IPS-15b (cell line): ENCODE results near the gene CAPN5.

Source experiments
- H3K27me3 ChIP-seq: one replicate; pipeline ENCODE4 v1.6.1; 2013; ENCODE audit warnings: low read length; ENCODE audit not compliant: control insufficient read depth, insufficient read depth
- H3K36me3 ChIP-seq: one replicate; pipeline ENCODE4 v1.6.1; 2013; ENCODE audit warnings: low read length; ENCODE audit not compliant: control insufficient read depth, insufficient read depth
- H3K4me1 ChIP-seq: one replicate; pipeline ENCODE4 v1.6.1; 2013; ENCODE audit warnings: mild to moderate bottlenecking, low read length; ENCODE audit not compliant: control insufficient read depth, insufficient read depth
- H3K4me3 ChIP-seq: one replicate; pipeline ENCODE4 v1.5.1; 2013; ENCODE audit warnings: low read depth, low read length
- H3K9ac ChIP-seq: one replicate; pipeline ENCODE4 v1.6.1; 2013; ENCODE audit warnings: low read depth, mild to moderate bottlenecking, low read length
- H3K9me3 ChIP-seq: one replicate; pipeline ENCODE4 v1.6.1; 2013; ENCODE audit warnings: mild to moderate bottlenecking, low read length; ENCODE audit not compliant: control insufficient read depth, insufficient read depth

The CAPN5 gene

GRCh38 chr11:77154381-77155081, 87.8 kb downstream of the CAPN5 start:
- no peak overlapping the region for H3K4me3 ChIP-seq
- no peaks in the 10 kb centered on the region for H3K27me3 ChIP-seq
- no peaks in the 10 kb centered on the region for H3K36me3 ChIP-seq
- no peaks in the 10 kb centered on the region for H3K4me1 ChIP-seq
- H3K9me3 ChIP-seq = no peaks in the 10 kb centered on the region
- H3K9ac ChIP-seq = no peak overlapping the region

- no peaks in the 10 kb centered on the region for H3K27me3 ChIP-seq
- H3K4me3 ChIP-seq = no peak overlapping the region
- H3K4me1 ChIP-seq = no peaks in the 10 kb centered on the region
- no peak overlapping the region for H3K9ac ChIP-seq
- H3K36me3 ChIP-seq = no peaks in the 10 kb centered on the region
- no peaks in the 10 kb centered on the region for H3K9me3 ChIP-seq
Measured at GRCh38 chr11:77155082-77155475, 88.3 kb downstream of the CAPN5 start.

- Histone ChIP-seq H3K4me1 (no peaks in the 10 kb centered on the region), H3K4me3 (no peak overlapping the region), H3K9me3 (no peaks in the 10 kb centered on the region), H3K36me3 (no peaks in the 10 kb centered on the region), H3K9ac (no peak overlapping the region), H3K27me3 (no peaks in the 10 kb centered on the region)
Measured at GRCh38 chr11:77155556-77156130, 88.9 kb downstream of the CAPN5 start.

DNA sequence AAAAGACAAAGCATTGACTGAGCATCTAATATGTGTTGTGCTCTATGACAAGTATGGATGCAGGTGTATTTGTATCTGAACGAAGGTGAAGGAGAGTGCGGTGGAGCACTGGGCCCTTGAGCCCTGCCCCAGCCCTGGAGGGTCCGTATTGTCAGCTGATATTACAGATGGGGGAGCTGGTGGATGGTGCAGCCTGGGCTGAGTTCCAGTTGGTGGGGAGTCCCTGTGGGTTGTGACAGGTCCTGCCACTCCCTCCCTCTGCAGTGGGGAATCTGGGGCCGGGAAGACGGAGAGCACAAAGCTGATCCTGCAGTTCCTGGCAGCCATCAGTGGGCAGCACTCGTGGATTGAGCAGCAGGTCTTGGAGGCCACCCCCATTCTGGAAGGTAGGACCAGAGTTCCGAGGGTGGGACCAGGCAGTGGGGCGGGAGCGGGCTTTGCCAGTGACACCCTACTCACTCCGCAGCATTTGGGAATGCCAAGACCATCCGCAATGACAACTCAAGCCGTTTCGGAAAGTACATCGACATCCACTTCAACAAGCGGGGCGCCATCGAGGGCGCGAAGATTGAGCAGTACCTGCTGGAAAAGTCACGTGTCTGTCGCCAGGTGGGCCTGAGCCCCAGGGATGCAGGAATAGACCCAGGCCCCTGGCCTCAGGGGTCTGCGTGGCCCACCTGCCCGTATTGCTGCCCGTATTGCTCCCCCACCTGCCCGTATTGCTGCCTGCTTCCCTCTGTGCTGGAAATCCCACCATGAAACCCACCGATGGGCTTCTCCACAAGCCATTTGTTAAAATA, 89.8 kb downstream of the CAPN5 start:
- H3K9ac ChIP-seq = no peak overlapping the region
- H3K27me3 ChIP-seq = no peaks in the 10 kb centered on the region
- no peaks in the 10 kb centered on the region for H3K36me3 ChIP-seq
- no peaks in the 10 kb centered on the region for H3K9me3 ChIP-seq
- H3K4me1 ChIP-seq = no peaks in the 10 kb centered on the region
- H3K4me3 ChIP-seq = no peak overlapping the region

DNA sequence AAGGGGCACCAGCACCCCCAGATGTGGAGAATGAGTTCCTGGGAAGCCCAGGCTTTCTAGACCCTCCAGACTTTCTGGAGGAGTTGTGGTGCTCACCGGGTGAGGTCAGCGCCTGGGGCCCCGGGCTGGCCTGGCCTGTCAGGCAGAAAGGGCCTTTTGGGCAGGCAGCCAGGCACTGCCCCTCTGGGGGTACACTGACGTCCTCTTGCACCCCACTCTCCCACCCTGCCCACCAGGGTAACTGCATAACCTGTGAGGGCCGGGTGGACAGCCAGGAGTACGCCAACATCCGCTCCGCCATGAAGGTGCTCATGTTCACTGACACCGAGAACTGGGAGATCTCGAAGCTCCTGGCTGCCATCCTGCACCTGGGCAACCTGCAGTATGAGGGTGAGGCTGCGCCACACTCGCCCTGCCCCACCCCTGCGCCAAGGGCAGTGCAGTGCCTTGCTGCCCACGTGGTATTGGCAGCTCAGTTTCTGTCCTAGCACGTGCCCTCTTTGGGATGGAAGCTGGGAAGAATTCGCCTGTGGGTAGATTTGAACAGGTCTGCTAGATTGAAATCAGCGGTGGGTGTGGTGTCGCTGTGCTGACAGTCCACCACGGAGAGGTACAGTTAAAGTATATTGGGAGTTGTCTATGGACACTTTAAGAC, 91.4 kb downstream of the CAPN5 start:
- no peaks in the 10 kb centered on the region for H3K4me1 ChIP-seq
- no peaks in the 10 kb centered on the region for H3K27me3 ChIP-seq
- no peaks in the 10 kb centered on the region for H3K9me3 ChIP-seq
- no peak overlapping the region for H3K9ac ChIP-seq
- H3K4me3 ChIP-seq = no peak overlapping the region
- H3K36me3 ChIP-seq = no peaks in the 10 kb centered on the region

- H3K36me3 ChIP-seq = no peaks in the 10 kb centered on the region
- no peak overlapping the region for H3K4me3 ChIP-seq
- H3K9me3 ChIP-seq = no peaks in the 10 kb centered on the region
- H3K9ac ChIP-seq = no peak overlapping the region
- H3K27me3 ChIP-seq = no peaks in the 10 kb centered on the region
- H3K4me1 ChIP-seq = no peaks in the 10 kb centered on the region
Measured at GRCh38 chr11:77159219-77159936, 92.6 kb downstream of the CAPN5 start.

DNA sequence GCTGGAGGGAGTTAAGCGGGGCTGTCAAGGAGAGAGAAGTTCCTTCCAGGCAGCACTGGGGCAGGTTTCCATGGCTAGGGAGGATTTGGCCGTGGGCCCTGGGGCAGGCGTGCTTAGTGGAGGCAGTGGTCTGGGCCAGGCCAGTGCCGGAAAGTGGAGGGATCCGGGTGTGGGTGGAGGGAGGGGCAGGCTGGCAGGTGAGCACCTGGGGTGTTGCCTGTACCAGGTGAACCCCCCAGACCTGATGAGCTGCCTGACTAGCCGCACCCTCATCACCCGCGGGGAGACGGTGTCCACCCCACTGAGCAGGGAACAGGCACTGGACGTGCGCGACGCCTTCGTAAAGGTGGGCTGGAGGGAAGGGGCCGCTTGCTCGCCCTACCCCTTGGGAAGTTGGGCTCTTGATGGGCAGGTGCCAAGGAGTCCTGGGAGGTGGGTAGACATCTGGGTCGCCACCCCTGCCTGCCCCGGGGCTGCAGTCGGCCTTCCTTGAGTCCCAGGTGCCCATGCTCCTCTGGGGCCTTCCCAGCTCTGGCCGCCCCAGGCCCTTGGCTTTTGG, 93.2 kb downstream of the CAPN5 start:
- H3K4me1 ChIP-seq = no peaks in the 10 kb centered on the region
- no peaks in the 10 kb centered on the region for H3K9me3 ChIP-seq
- H3K36me3 ChIP-seq = no peaks in the 10 kb centered on the region
- H3K27me3 ChIP-seq = no peaks in the 10 kb centered on the region
- H3K4me3 ChIP-seq = no peak overlapping the region
- no peak overlapping the region for H3K9ac ChIP-seq

- no peaks in the 10 kb centered on the region for H3K4me1 ChIP-seq
- H3K27me3 ChIP-seq = no peaks in the 10 kb centered on the region
- no peaks in the 10 kb centered on the region for H3K36me3 ChIP-seq
- H3K4me3 ChIP-seq = no peak overlapping the region
- H3K9me3 ChIP-seq = no peaks in the 10 kb centered on the region
- no peak overlapping the region for H3K9ac ChIP-seq
Measured at GRCh38 chr11:77163271-77163670, 96.5 kb downstream of the CAPN5 start.

DNA sequence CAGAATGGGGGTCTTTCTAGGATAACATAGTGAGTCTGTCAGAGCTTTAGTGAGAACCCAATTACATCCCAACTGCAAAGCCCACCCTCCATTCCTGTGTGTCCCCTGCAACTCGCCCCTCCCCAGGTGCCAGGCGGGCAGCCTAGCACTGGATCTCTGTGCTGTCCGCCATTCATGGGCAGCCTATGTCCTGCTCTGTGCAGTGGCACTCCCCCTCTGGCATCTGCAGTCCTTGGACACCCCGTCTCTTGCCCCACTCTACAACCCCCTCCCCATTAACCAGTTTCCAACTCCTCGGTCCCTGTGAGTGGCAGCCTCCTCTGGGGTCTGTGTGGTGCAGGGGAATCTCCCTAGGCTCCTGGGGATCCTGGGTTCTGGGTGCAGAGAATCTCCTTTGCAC, 98.3 kb downstream of the CAPN5 start:
- no peaks in the 10 kb centered on the region for H3K36me3 ChIP-seq
- H3K9ac ChIP-seq = no peak overlapping the region
- no peaks in the 10 kb centered on the region for H3K27me3 ChIP-seq
- H3K4me1 ChIP-seq = no peaks in the 10 kb centered on the region
- H3K9me3 ChIP-seq = no peaks in the 10 kb centered on the region
- no peak overlapping the region for H3K4me3 ChIP-seq

- H3K4me3 ChIP-seq = no peak overlapping the region
- H3K4me1 ChIP-seq = peaks cover 2% of the 10 kb centered on the region
- no peaks in the 10 kb centered on the region for H3K9me3 ChIP-seq
- no peak overlapping the region for H3K9ac ChIP-seq
- no peaks in the 10 kb centered on the region for H3K36me3 ChIP-seq
- no peaks in the 10 kb centered on the region for H3K27me3 ChIP-seq
Measured at GRCh38 chr11:77166021-77166420, 99.2 kb downstream of the CAPN5 start.

DNA sequence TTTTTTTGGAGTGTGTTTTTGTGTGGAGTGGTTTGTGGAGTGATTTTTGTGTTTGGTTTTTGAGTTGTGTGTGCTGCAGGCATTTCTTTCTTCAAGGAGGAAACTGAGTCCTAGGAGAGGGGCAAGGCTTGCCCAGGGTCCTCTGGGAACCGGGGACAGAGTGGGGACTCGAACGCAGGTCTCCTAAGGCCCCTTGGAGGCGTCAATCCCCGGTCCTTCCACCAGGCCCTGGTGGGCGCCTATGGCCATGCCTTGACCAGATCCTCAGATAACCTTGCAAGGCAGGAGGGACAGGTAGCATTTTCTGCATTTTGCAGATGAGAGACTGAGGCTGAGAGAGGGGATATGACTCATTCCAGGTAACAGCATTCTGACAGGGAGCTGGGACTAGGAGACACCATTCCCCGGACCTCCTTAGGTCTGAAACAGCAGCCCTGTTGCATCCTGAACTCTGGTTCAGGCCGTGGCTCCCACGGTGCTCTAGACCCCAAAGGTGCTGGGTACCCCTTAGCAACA, 100.4 kb downstream of the CAPN5 start:
- H3K36me3 ChIP-seq = no peaks in the 10 kb centered on the region
- no peaks in the 10 kb centered on the region for H3K27me3 ChIP-seq
- H3K4me3 ChIP-seq = no peak overlapping the region
- no peaks in the 10 kb centered on the region for H3K9me3 ChIP-seq
- H3K4me1 ChIP-seq = peaks cover 4% of the 10 kb centered on the region
- H3K9ac ChIP-seq = no peak overlapping the region
